Hippocampal formation (tissue), 2 donors: Measurements from ENCODE around the gene IFNAR1.
"Not testable (repeated sequence)": the region's sequence is repeated elsewhere in the genome, so short reads cannot be mapped to it uniquely, and the experiment has no call there.

Experiments
- DNase-seq, 2 donors: peaks; one replicate each; lab custom pipeline; 2025; lab: John Stamatoyannopoulos, UW

The IFNAR1 gene

GRCh38 chr21:33308586-33309490 is 15.9 kb upstream of the IFNAR1 start:
- DNase-seq, result no peak

GRCh38 chr21:33309778-33310177 is 15.0 kb upstream of the IFNAR1 start:
- no peak for DNase-seq

- no peak for DNase-seq
These were observed 12.6 kb upstream of the IFNAR1 start for GRCh38 chr21:33312121-33312520.

GRCh38 chr21:33313183-33313582 is 11.6 kb upstream of the IFNAR1 start:
- no peak for DNase-seq

- no peak for DNase-seq
These were observed 11.2 kb upstream of the IFNAR1 start for GRCh38 chr21:33313611-33314010.

- DNase-seq, result no peak
These were observed 10.7 kb upstream of the IFNAR1 start for GRCh38 chr21:33314111-33314510.

GRCh38 chr21:33315946-33316710 is 8.6 kb upstream of the IFNAR1 start:
- DNase-seq, result no peak

- DNase-seq, result no peak
These were observed 7.6 kb upstream of the IFNAR1 start for GRCh38 chr21:33317145-33317544.

GRCh38 chr21:33317786-33318486 is 6.8 kb upstream of the IFNAR1 start:
- no peak for DNase-seq

GRCh38 chr21:33321005-33321404 is 3.8 kb upstream of the IFNAR1 start:
- DNase-seq, result not testable (repeated sequence)

- not testable (repeated sequence) for DNase-seq
These were observed 1.2 kb upstream of the IFNAR1 start for GRCh38 chr21:33323610-33324009.

GRCh38 chr21:33325222-33326067 is 675 bp downstream of the IFNAR1 start:
- DNase-seq, result peak; percentile 23 to 44

GRCh38 chr21:33327326-33327725 is 2.6 kb downstream of the IFNAR1 start:
- DNase-seq, result no peak

- no peak for DNase-seq
These were observed 3.1 kb downstream of the IFNAR1 start for GRCh38 chr21:33327792-33328433.

GRCh38 chr21:33330726-33331125 is 6.0 kb downstream of the IFNAR1 start:
- DNase-seq, result no peak

- no peak for DNase-seq
These were observed 7.4 kb downstream of the IFNAR1 start for GRCh38 chr21:33332143-33332542.

GRCh38 chr21:33334191-33334590 is 9.4 kb downstream of the IFNAR1 start:
- DNase-seq, result no peak

GRCh38 chr21:33334824-33335223 is 10.1 kb downstream of the IFNAR1 start:
- DNase-seq, result no peak

GRCh38 chr21:33339135-33339534 is 14.4 kb downstream of the IFNAR1 start:
- no peak for DNase-seq

GRCh38 chr21:33339918-33340317 is 15.1 kb downstream of the IFNAR1 start:
- no peak for DNase-seq

- DNase-seq, result no peak
These were observed 21.0 kb downstream of the IFNAR1 start for GRCh38 chr21:33345751-33346238.
